ENCODE measurements around the gene UBE2V1.

Gene UBE2V1

DNA sequence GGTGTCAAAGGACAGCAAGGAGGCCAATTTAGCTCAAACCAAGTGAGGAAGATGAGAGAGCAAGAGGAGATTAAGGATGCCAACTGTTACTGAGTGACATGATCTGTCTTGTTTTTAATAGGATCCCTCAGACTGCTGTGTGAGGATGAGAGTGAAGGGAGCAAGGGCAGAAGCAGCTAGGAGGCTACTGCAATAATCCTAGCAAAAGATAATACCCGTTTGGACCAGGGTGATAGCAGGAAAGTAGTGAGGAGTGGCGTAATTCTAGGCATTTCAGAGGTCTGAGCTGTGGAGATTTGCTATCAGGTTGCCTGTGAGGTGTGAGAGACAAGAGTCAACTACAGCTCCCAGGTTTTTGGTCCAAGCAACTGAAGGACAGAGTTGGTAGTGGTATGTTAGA is 14.7 kb downstream of the UBE2V1 start:
- Histone ChIP-seq H3K4me3 (ENCODE audit: control insufficient read depth in 1 of 7, extremely low read depth in 1 of 7, insufficient read depth in 4 of 7, low read depth in 2 of 7, low read length in 6 of 7) (no peak overlapping the region), H3K27ac (ENCODE audit: insufficient read depth in 1 of 2, low read depth in 1 of 2, low read length in 2 of 2, poor library complexity in 1 of 2, severe bottlenecking in 2 of 2) (no peak overlapping the region), H3K4me1 (ENCODE audit: control extremely low read depth in 1 of 4, control insufficient read depth in 4 of 4, insufficient read depth in 4 of 4, low read length in 3 of 4) (peaks cover 0 to 3% (median 1%) of the 10 kb centered on the region in 4 experiments), H3K9me3 (ENCODE audit: control extremely low read depth in 1 of 5, control insufficient read depth in 4 of 5, insufficient read depth in 2 of 5, low read depth in 1 of 5, low read length in 4 of 5) (no peaks in the 10 kb centered on the region), H3K27me3 (replicated peaks in 2 of 5; ENCODE audit: control insufficient read depth in 4 of 5, insufficient read depth in 5 of 5, low read length in 4 of 5) (no peaks in the 10 kb centered on the region), H3K36me3 (ENCODE audit: control insufficient read depth in 4 of 4, insufficient read depth in 4 of 4, low read length in 3 of 4) (peaks cover 4 to 45% (median 31%) of the 10 kb centered on the region in 4 experiments)
- WGBS (ENCODE audit: insufficient coverage): 100% methylated on average over 2 of the region's 2 CpGs
- no peak for DNase-seq
- ChIA-PET POLR2A (no interaction called here), CTCF (interaction anchor here (0.8 to 3.0 kb wide), 12 partner anchors 10 to 133 kb away, joined by 3 to 19 read pairs (median 4); no protein-coding TSS in a partner anchor)

DNA sequence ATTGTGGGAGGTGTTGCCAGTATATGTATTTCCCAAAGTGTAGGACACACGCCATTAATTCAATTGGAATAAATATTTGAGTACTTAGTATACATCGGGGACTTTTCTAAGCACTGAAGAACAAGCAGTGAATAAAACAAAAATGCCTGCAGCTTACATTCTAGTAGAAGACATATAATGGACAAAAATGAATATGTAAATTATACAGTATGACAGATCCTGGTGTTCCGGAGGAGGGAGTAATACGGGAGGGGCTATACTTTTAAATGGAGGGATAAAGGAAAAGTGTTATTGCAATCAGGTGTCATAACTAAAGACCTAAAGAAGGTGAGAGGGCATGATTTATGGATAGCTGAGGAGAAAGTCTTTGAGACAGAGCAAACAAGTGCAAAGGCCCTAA is 15.1 kb downstream of the UBE2V1 start:
- Histone ChIP-seq H3K4me3 (ENCODE audit: control insufficient read depth in 1 of 7, extremely low read depth in 1 of 7, insufficient read depth in 4 of 7, low read depth in 2 of 7, low read length in 6 of 7) (no peak overlapping the region), H3K9me3 (ENCODE audit: control extremely low read depth in 1 of 5, control insufficient read depth in 4 of 5, insufficient read depth in 2 of 5, low read depth in 1 of 5, low read length in 4 of 5) (no peaks in the 10 kb centered on the region), H3K4me1 (ENCODE audit: control extremely low read depth in 1 of 4, control insufficient read depth in 4 of 4, insufficient read depth in 4 of 4, low read length in 3 of 4) (peaks cover 0 to 3% (median 1%) of the 10 kb centered on the region in 4 experiments), H3K36me3 (ENCODE audit: control insufficient read depth in 4 of 4, insufficient read depth in 4 of 4, low read length in 3 of 4) (peaks cover 4 to 48% (median 32%) of the 10 kb centered on the region in 4 experiments), H3K27ac (ENCODE audit: insufficient read depth in 1 of 2, low read depth in 1 of 2, low read length in 2 of 2, poor library complexity in 1 of 2, severe bottlenecking in 2 of 2) (no peak overlapping the region), H3K27me3 (replicated peaks in 2 of 5; ENCODE audit: control insufficient read depth in 4 of 5, insufficient read depth in 5 of 5, low read length in 4 of 5) (no peaks in the 10 kb centered on the region)
- DNase-seq: no peak
- CTCF ChIA-PET: interaction anchor here (0.6 to 2.8 kb wide), 16 partner anchors 9 to 451 kb away, joined by 3 to 13 read pairs (median 3); no protein-coding TSS in a partner anchor
- POLR2A ChIA-PET: no interaction called here
- 100% methylated on average over 2 of the region's 4 CpGs for WGBS (ENCODE audit: insufficient coverage)

DNA sequence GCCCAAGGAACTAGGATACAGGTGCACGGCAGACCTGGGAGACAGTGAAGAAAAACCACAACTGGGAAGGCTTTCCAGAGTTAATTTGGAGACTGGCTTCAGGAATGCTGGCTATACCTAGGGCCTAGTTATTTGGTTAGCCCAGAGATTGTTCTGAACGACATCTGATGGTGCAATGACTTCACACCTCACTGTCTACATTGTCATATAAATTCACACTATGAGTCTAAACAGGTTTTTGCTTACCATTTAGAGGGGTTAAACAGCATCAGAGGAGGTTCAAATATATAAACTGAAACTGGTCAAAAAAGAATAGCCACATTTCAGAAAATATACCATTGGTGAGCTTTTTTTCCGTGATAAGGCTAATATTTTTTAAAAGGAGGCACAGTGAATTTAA is 16.7 kb downstream of the UBE2V1 start:
- peaks cover 0 to 3% (median 1%) of the 10 kb centered on the region in 4 experiments for H3K4me1 ChIP-seq (ENCODE audit: control extremely low read depth in 1 of 4, control insufficient read depth in 4 of 4, insufficient read depth in 4 of 4, low read length in 3 of 4)
- no peak overlapping the region for H3K4me3 ChIP-seq (ENCODE audit: control insufficient read depth in 1 of 7, extremely low read depth in 1 of 7, insufficient read depth in 4 of 7, low read depth in 2 of 7, low read length in 6 of 7)
- no peaks in the 10 kb centered on the region for H3K9me3 ChIP-seq (ENCODE audit: control extremely low read depth in 1 of 5, control insufficient read depth in 4 of 5, insufficient read depth in 2 of 5, low read depth in 1 of 5, low read length in 4 of 5)
- H3K27ac ChIP-seq (ENCODE audit: insufficient read depth in 1 of 2, low read depth in 1 of 2, low read length in 2 of 2, poor library complexity in 1 of 2, severe bottlenecking in 2 of 2): no peak overlapping the region
- no peaks in the 10 kb centered on the region for H3K27me3 ChIP-seq (replicated peaks in 2 of 5; ENCODE audit: control insufficient read depth in 4 of 5, insufficient read depth in 5 of 5, low read length in 4 of 5)
- ChIA-PET POLR2A (no interaction called here), CTCF (interaction anchor here (1.3 to 2.8 kb wide), 6 partner anchors 8 to 117 kb away, joined by 3 to 13 read pairs (median 7); no protein-coding TSS in a partner anchor)
- no peak for DNase-seq
- H3K36me3 ChIP-seq (ENCODE audit: control insufficient read depth in 4 of 4, insufficient read depth in 4 of 4, low read length in 3 of 4): peaks cover 4 to 46% (median 36%) of the 10 kb centered on the region in 4 experiments
- WGBS (ENCODE audit: insufficient coverage): 100% methylated on average over 1 of the region's 3 CpGs

DNA sequence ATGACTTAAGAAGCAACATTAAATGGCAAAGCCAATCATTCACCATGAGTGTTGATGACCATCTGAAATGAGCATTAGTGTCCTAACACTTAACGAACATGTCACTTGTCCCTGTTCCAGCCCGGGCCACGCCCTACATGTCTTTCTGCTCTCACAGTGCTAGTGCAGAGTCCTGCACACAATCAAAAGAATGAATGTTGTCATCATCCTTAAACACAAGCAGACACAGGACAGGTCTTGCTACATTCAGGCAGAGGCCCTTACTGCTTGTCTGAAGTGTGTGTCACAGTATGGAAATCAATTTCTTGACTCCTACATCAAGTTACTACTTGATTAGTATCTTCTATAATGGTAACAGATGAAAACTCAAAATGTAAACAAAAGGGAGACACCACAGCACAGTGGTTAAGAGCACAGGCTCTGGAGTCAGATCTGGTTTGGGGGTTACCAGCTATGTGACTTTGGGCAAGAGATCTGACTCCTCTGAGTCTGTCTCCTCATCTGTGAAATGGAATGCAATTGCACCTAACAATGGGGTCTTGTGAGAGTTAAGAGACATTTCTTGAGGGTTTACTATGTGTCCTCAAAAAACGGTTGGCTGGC is 17.4 kb downstream of the UBE2V1 start:
- Histone ChIP-seq H3K36me3 (ENCODE audit: control insufficient read depth in 4 of 4, insufficient read depth in 4 of 4, low read length in 3 of 4) (peaks cover 5 to 46% (median 36%) of the 10 kb centered on the region in 4 experiments), H3K4me3 (ENCODE audit: control insufficient read depth in 1 of 7, extremely low read depth in 1 of 7, insufficient read depth in 4 of 7, low read depth in 2 of 7, low read length in 6 of 7) (no peak overlapping the region), H3K27me3 (replicated peaks in 2 of 5; ENCODE audit: control insufficient read depth in 4 of 5, insufficient read depth in 5 of 5, low read length in 4 of 5) (no peaks in the 10 kb centered on the region), H3K9me3 (ENCODE audit: control extremely low read depth in 1 of 5, control insufficient read depth in 4 of 5, insufficient read depth in 2 of 5, low read depth in 1 of 5, low read length in 4 of 5) (no peaks in the 10 kb centered on the region), H3K4me1 (ENCODE audit: control extremely low read depth in 1 of 4, control insufficient read depth in 4 of 4, insufficient read depth in 4 of 4, low read length in 3 of 4) (peaks cover 0 to 2% (median 0%) of the 10 kb centered on the region in 4 experiments), H3K27ac (ENCODE audit: insufficient read depth in 1 of 2, low read depth in 1 of 2, low read length in 2 of 2, poor library complexity in 1 of 2, severe bottlenecking in 2 of 2) (no peak overlapping the region)
- 100% methylated on average over 1 of the region's 4 CpGs for WGBS (ENCODE audit: insufficient coverage)
- DNase-seq: no peak
- CTCF ChIA-PET: interaction anchor here (2.1 to 2.2 kb wide), 2 partner anchors 10 to 12 kb away, joined by 6 to 8 read pairs; no protein-coding TSS in a partner anchor
- POLR2A ChIA-PET: no interaction called here

DNA sequence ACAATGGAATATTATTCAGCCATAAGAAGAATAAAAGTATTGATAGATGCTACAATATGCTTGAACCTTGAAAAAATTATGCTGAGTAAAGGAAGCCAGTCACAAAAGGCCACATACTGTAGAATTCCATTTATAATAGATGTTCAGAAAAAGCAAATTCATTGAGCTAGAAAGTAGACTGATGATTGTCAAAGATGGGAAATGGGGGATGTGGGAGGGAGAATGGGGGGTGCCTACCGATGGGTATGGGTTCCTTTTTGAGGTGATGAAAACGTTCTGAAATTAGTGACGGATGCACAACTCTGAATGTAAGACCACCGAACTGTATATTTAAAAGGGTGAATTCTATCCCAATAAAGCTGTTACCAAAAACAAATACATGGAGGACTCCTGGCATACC is 18.4 kb downstream of the UBE2V1 start:
- H3K36me3 ChIP-seq (ENCODE audit: control insufficient read depth in 4 of 4, insufficient read depth in 4 of 4, low read length in 3 of 4): peaks cover 6 to 51% (median 38%) of the 10 kb centered on the region in 4 experiments
- 97% methylated on average over 4 of the region's 4 CpGs for WGBS (ENCODE audit: insufficient coverage)
- peaks cover 0 to 2% (median 0%) of the 10 kb centered on the region in 4 experiments for H3K4me1 ChIP-seq (ENCODE audit: control extremely low read depth in 1 of 4, control insufficient read depth in 4 of 4, insufficient read depth in 4 of 4, low read length in 3 of 4)
- no peaks in the 10 kb centered on the region for H3K27me3 ChIP-seq (replicated peaks in 2 of 5; ENCODE audit: control insufficient read depth in 4 of 5, insufficient read depth in 5 of 5, low read length in 4 of 5)
- H3K9me3 ChIP-seq (ENCODE audit: control extremely low read depth in 1 of 5, control insufficient read depth in 4 of 5, insufficient read depth in 2 of 5, low read depth in 1 of 5, low read length in 4 of 5): no peaks in the 10 kb centered on the region
- no peak overlapping the region for H3K27ac ChIP-seq (ENCODE audit: insufficient read depth in 1 of 2, low read depth in 1 of 2, low read length in 2 of 2, poor library complexity in 1 of 2, severe bottlenecking in 2 of 2)
- POLR2A ChIA-PET: no interaction called here
- H3K4me3 ChIP-seq (ENCODE audit: control insufficient read depth in 1 of 7, extremely low read depth in 1 of 7, insufficient read depth in 4 of 7, low read depth in 2 of 7, low read length in 6 of 7): no peak overlapping the region
- CTCF ChIA-PET: interaction anchor here (1.0 to 2.4 kb wide), 4 partner anchors 9 to 116 kb away, joined by 3 to 10 read pairs (median 4); no protein-coding TSS in a partner anchor
- DNase-seq: no peak

DNA sequence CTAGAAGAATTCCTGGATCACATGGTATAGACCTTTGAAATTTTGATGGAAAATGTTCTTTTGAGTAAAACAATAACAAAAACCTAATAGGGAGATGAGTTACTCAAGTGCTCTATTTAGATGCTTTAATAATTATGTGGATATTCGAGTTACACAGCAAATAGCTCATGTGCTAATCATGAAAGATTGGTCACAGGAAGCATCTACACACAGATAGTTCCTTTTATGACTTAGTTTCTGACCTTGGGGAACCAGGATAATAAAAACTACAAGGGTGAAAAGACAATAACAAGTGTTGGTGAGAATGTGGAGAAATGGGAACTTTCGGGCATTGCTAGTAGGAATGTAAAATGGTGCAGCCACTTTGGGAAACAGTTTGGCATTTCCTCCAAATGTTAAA is 19.7 kb downstream of the UBE2V1 start:
- no peaks in the 10 kb centered on the region for H3K9me3 ChIP-seq (ENCODE audit: control extremely low read depth in 1 of 5, control insufficient read depth in 4 of 5, insufficient read depth in 2 of 5, low read depth in 1 of 5, low read length in 4 of 5)
- CTCF ChIA-PET: interaction anchor here (0.8 to 2.4 kb wide), 5 partner anchors 8 to 27 kb away, joined by 3 to 10 read pairs (median 4); no protein-coding TSS in a partner anchor
- no peak for DNase-seq
- POLR2A ChIA-PET: no interaction called here
- WGBS (ENCODE audit: insufficient coverage): no CpG with 5 or more reads among the region's 2 CpGs
- no peak overlapping the region for H3K27ac ChIP-seq (ENCODE audit: insufficient read depth in 1 of 2, low read depth in 1 of 2, low read length in 2 of 2, poor library complexity in 1 of 2, severe bottlenecking in 2 of 2)
- H3K4me1 ChIP-seq (ENCODE audit: control extremely low read depth in 1 of 4, control insufficient read depth in 4 of 4, insufficient read depth in 4 of 4, low read length in 3 of 4): no peaks in the 10 kb centered on the region
- no peaks in the 10 kb centered on the region for H3K27me3 ChIP-seq (replicated peaks in 2 of 5; ENCODE audit: control insufficient read depth in 4 of 5, insufficient read depth in 5 of 5, low read length in 4 of 5)
- peaks cover 10 to 56% (median 40%) of the 10 kb centered on the region in 4 experiments for H3K36me3 ChIP-seq (ENCODE audit: control insufficient read depth in 4 of 4, insufficient read depth in 4 of 4, low read length in 3 of 4)
- H3K4me3 ChIP-seq (ENCODE audit: control insufficient read depth in 1 of 7, extremely low read depth in 1 of 7, insufficient read depth in 4 of 7, low read depth in 2 of 7, low read length in 6 of 7): no peak overlapping the region

DNA sequence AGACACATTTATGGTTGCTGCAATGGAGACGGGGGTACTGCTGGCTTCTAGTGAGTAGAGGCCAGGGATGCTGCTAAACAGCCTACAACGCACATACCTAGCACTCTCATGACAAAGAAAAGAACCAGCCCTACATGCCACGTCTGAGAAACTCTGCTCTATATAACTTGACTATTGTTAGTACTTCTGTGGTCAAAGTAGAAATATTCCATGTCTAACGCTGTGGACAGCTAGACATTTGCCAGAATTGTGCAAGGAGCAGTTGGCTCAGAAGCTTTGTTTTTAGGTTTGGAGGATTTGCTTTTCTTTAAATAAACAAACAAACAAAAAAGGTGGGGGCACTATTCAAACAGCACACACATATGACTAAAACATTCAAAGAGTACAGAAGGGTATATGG is 20.5 kb downstream of the UBE2V1 start:
- Histone ChIP-seq H3K27ac (ENCODE audit: insufficient read depth in 1 of 2, low read depth in 1 of 2, low read length in 2 of 2, poor library complexity in 1 of 2, severe bottlenecking in 2 of 2) (peak overlapping the region in 1 of 2 experiments; percentile 10), H3K9me3 (ENCODE audit: control extremely low read depth in 1 of 5, control insufficient read depth in 4 of 5, insufficient read depth in 2 of 5, low read depth in 1 of 5, low read length in 4 of 5) (no peaks in the 10 kb centered on the region), H3K27me3 (replicated peaks in 2 of 5; ENCODE audit: control insufficient read depth in 4 of 5, insufficient read depth in 5 of 5, low read length in 4 of 5) (no peaks in the 10 kb centered on the region), H3K4me1 (ENCODE audit: control extremely low read depth in 1 of 4, control insufficient read depth in 4 of 4, insufficient read depth in 4 of 4, low read length in 3 of 4) (peaks cover 0 to 3% (median 1%) of the 10 kb centered on the region in 4 experiments), H3K36me3 (ENCODE audit: control insufficient read depth in 4 of 4, insufficient read depth in 4 of 4, low read length in 3 of 4) (peaks cover 12 to 55% (median 40%) of the 10 kb centered on the region in 4 experiments), H3K4me3 (ENCODE audit: control insufficient read depth in 1 of 7, extremely low read depth in 1 of 7, insufficient read depth in 4 of 7, low read depth in 2 of 7, low read length in 6 of 7) (no peak overlapping the region)
- CTCF ChIA-PET: interaction anchor here (0.8 to 2.4 kb wide), 5 partner anchors 9 to 87 kb away, joined by 3 to 10 read pairs (median 4); no protein-coding TSS in a partner anchor
- POLR2A ChIA-PET: no interaction called here
- 100% methylated on average over 2 of the region's 4 CpGs for WGBS (ENCODE audit: insufficient coverage)
- no peak for DNase-seq

Data from common myeloid progenitor, CD34-positive (primary cell).